K562 (cell line): ENCODE measurements around the gene SDHC. TPM values are rescaled to one million over a fixed set of nuclear protein-coding genes. Genes with fewer than 3 reads are reported as not detected.

Experiments used
- BCL6 ChIP-seq: fragments of 250-450 bp; sonication (Bioruptor Pico); IDR thresholded peaks from 2 replicates; pipeline ENCODE4 v1.4.0; 2020
- FOXK2 ChIP-seq, 2 experiments: fragments of 450-650 bp; IDR thresholded peaks in 1 of 2; conservative IDR thresholded peaks in 1 of 2; 2 replicates each; pipeline ENCODE4 v1.6.1; 2016; ENCODE audit warnings: low read depth in 2 of 2, mild to moderate bottlenecking in 1 of 2
- JUN ChIP-seq, 2 experiments: sonication (generic) in 1 of 2; formaldehyde crosslinking in 1 of 2; IDR thresholded peaks; 2 replicates each; pipeline versions ENCODE4 v1.6.1 to v1.8.0; 2012 to 2022; ENCODE audit warnings: borderline replicate concordance in 2 of 2, mild to moderate bottlenecking in 2 of 2, improper control_type of control experiment in 1 of 2, low read depth in 1 of 2, low read length in 1 of 2, missing genetic modification reagents in 1 of 2
- MCM5 ChIP-seq: fragments of 450-650 bp; IDR thresholded peaks from 2 replicates; pipeline ENCODE4 v1.6.1; 2016; ENCODE audit warnings: low read depth
- PML ChIP-seq: IDR thresholded peaks from 2 replicates; pipeline ENCODE4 v1.6.1; 2012; ENCODE audit warnings: low read length, inconsistent platforms
- POLR2AphosphoS2 ChIP-seq: IDR thresholded peaks from 2 replicates; pipeline ENCODE4 v1.6.1; 2012; ENCODE audit warnings: low read length, improper control_type of control experiment
- PRPF4 ChIP-seq: fragments of 200-400 bp; formaldehyde crosslinking; IDR thresholded peaks from one replicate; pipeline ENCODE4 v1.6.1; 2017; ENCODE audit warnings: low read length, low read depth, mild to moderate bottlenecking; ENCODE audit not compliant: insufficient read depth, poor library complexity, severe bottlenecking
- SIN3A ChIP-seq, 2 experiments: fragments of 150-350 bp in 1 of 2; IDR thresholded peaks; 2 replicates each; pipeline ENCODE4 v1.6.1; 2011 to 2016; ENCODE audit warnings: borderline replicate concordance in 2 of 2, low read depth in 2 of 2, low read length in 2 of 2, mild to moderate bottlenecking in 2 of 2, moderate library complexity in 2 of 2; ENCODE audit not compliant: control insufficient read depth in 1 of 2
- SREBF2 ChIP-seq: sonication (generic); formaldehyde crosslinking; IDR thresholded peaks from 2 replicates; pipeline ENCODE4 v1.4.0; 2020; ENCODE audit warnings: mild to moderate bottlenecking, missing genetic modification reagents
- STAT5B ChIP-seq: fragments of 250-450 bp; sonication (Bioruptor Pico); IDR thresholded peaks from 2 replicates; pipeline ENCODE4 v1.8.0; 2021; ENCODE audit warnings: mild to moderate bottlenecking, inconsistent platforms
- ZKSCAN1 ChIP-seq: fragments of 150-350 bp; IDR thresholded peaks from 2 replicates; pipeline ENCODE4 v1.6.1; 2016; ENCODE audit warnings: low read depth, low read length
- ZNF175 ChIP-seq: fragments of 200-800 bp; sonication (Bioruptor generic); IDR thresholded peaks from 2 replicates; pipeline ENCODE4 v1.6.1; 2016; ENCODE audit warnings: low read depth, mild to moderate bottlenecking, missing genetic modification characterization, missing compliant biosample characterization
- ZNF717 ChIP-seq: fragments of 250-450 bp; sonication (Bioruptor Pico); IDR thresholded peaks from 2 replicates; pipeline ENCODE4 v1.5.0; 2021
- polyA plus RNA-seq, 8 experiments: library from polyadenylated mRNA; depleted of rRNA in 4 of 8; stranded (reverse) in 5 of 8; unstranded in 3 of 8; fragments of >200 nt; fragmentation: Nextera tagmentation in 2 of 8; fragmentation: Illumina TruSeq in 1 of 8; extraction: Ambion mirVana in 2 of 8; extraction: Trizol in 1 of 8; gene quantifications; 2 replicates each; pipeline versions ENCODE4 v1.2.1 to v1.2.3, GENCODE V29; 2011 to 2014; ENCODE audit warnings: inconsistent platforms in 1 of 8, missing spikeins in 1 of 8
- total RNA-seq, 7 experiments: library from RNA; depleted of rRNA in 6 of 7; stranded (reverse); fragments of >200 nt in 6 of 7; fragmentation: Illumina TruSeq in 2 of 7; extraction: Trizol in 2 of 7; gene quantifications; 2 replicates each; pipeline versions ENCODE4 v1.2.1 to v1.2.3, GENCODE V29; 2011 to 2021; ENCODE audit warnings: low replicate concordance in 1 of 7
- TF ChIP-seq, protein P1 (sequence below): IDR thresholded peaks from 3 replicates; pipeline ENCODE4 v1.6.1; 2011; ENCODE audit warnings: borderline replicate concordance, mild to moderate bottlenecking, moderate library complexity; ENCODE audit not compliant: insufficient read length; ENCODE audit errors: extremely low read depth
- TF ChIP-seq, protein P2 (sequence below): fragments of 250-450 bp; sonication (Bioruptor Pico); IDR thresholded peaks from 2 replicates; pipeline ENCODE4 v1.5.0; 2022; ENCODE audit warnings: mild to moderate bottlenecking
- TF ChIP-seq, protein P3 (sequence below), 2 experiments: fragments of 450-650 bp in 1 of 2; IDR thresholded peaks; 2 replicates each; pipeline ENCODE4 v1.6.1; 2011 to 2017; ENCODE audit warnings: low read depth in 2 of 2, antibody characterized with exemption in 1 of 2, borderline replicate concordance in 1 of 2, low read length in 1 of 2, mild to moderate bottlenecking in 1 of 2, mixed read lengths in 1 of 2; ENCODE audit not compliant: control insufficient read depth in 1 of 2
- TF ChIP-seq, protein P4 (sequence below): fragments of 450-650 bp; IDR thresholded peaks from 2 replicates; pipeline ENCODE4 v1.6.1; 2017; ENCODE audit warnings: mild to moderate bottlenecking, moderate library complexity

The SDHC gene
- total and polyA plus RNA-seq, 9 of the 15 experiments (the other 6 are each of a cell fraction or from before 2014, with no cell fraction given), result 7.7 to 309 (median 174) TPM

DNA sequence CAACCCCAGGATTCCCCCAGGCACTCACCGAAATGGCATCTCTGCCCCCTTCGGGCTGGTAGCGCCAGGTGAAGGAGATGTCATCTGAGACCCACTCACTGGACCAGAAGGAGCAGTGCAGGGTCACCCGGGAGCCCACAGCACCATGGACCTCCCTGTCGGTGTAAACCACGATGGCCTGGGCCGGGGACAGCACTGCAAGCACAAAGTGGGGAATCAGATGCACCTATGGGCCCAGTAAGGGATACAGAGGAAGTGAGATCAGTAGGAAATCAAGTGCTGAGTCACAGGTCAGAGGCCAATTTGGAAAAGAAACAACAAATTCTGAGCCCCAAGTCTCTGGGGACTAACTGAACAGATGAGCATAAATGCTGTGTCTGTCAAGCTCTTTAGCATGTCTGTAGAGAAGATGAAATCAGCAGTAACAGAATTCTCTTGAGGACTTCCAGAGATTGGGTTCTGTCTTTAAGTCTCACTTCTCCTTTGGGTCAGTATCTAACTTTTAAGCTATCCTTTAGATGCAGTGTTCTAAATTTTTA is 6.9 kb upstream of the SDHC start (continued):
- TF ChIP-seq, protein P1, sequence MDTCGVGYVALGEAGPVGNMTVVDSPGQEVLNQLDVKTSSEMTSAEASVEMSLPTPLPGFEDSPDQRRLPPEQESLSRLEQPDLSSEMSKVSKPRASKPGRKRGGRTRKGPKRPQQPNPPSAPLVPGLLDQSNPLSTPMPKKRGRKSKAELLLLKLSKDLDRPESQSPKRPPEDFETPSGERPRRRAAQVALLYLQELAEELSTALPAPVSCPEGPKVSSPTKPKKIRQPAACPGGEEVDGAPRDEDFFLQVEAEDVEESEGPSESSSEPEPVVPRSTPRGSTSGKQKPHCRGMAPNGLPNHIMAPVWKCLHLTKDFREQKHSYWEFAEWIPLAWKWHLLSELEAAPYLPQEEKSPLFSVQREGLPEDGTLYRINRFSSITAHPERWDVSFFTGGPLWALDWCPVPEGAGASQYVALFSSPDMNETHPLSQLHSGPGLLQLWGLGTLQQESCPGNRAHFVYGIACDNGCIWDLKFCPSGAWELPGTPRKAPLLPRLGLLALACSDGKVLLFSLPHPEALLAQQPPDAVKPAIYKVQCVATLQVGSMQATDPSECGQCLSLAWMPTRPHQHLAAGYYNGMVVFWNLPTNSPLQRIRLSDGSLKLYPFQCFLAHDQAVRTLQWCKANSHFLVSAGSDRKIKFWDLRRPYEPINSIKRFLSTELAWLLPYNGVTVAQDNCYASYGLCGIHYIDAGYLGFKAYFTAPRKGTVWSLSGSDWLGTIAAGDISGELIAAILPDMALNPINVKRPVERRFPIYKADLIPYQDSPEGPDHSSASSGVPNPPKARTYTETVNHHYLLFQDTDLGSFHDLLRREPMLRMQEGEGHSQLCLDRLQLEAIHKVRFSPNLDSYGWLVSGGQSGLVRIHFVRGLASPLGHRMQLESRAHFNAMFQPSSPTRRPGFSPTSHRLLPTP, result no peak
- TF ChIP-seq JUN (IDR thresholded peaks at IDR 0.05; ENCODE audit: borderline replicate concordance, low read depth, low read length) (peak; percentile 63; the same call in 1 of the 2 replicates), JUN (CRISPR knock-in tag; IDR thresholded peaks at IDR 0.05; ENCODE audit: borderline replicate concordance) (no peak), STAT5B (no peak), SREBF2 (CRISPR knock-in tag) (no peak), ZNF717 (CRISPR knock-in tag) (no peak), FOXK2 (conservative IDR thresholded peaks at IDR 0.05 in 1 of 2, IDR thresholded peaks at IDR 0.05 in 1 of 2; ENCODE audit: low read depth in 2 of 2) (peak in 1 of 2 experiments; percentile 21; a peak in 2 of 4 replicates), MCM5 (no peak), ZNF175 (CRISPR knock-in tag) (peak; percentile 70; the same call in 1 of the 2 replicates), PML (no peak), PRPF4 (no peak), BCL6 (CRISPR knock-in tag) (no peak), SIN3A (IDR thresholded peaks at IDR 0.05; ENCODE audit: borderline replicate concordance in 2 of 2, control insufficient read depth in 1 of 2, low read depth in 2 of 2, low read length in 2 of 2) (no peak), POLR2AphosphoS2 (no peak), ZKSCAN1 (no peak)
- TF ChIP-seq, protein P2, sequence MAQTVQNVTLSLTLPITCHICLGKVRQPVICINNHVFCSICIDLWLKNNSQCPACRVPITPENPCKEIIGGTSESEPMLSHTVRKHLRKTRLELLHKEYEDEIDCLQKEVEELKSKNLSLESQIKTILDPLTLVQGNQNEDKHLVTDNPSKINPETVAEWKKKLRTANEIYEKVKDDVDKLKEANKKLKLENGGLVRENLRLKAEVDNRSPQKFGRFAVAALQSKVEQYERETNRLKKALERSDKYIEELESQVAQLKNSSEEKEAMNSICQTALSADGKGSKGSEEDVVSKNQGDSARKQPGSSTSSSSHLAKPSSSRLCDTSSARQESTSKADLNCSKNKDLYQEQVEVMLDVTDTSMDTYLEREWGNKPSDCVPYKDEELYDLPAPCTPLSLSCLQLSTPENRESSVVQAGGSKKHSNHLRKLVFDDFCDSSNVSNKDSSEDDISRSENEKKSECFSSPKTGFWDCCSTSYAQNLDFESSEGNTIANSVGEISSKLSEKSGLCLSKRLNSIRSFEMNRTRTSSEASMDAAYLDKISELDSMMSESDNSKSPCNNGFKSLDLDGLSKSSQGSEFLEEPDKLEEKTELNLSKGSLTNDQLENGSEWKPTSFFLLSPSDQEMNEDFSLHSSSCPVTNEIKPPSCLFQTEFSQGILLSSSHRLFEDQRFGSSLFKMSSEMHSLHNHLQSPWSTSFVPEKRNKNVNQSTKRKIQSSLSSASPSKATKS (CRISPR knock-in tag), result no peak
- TF ChIP-seq, protein P3, sequence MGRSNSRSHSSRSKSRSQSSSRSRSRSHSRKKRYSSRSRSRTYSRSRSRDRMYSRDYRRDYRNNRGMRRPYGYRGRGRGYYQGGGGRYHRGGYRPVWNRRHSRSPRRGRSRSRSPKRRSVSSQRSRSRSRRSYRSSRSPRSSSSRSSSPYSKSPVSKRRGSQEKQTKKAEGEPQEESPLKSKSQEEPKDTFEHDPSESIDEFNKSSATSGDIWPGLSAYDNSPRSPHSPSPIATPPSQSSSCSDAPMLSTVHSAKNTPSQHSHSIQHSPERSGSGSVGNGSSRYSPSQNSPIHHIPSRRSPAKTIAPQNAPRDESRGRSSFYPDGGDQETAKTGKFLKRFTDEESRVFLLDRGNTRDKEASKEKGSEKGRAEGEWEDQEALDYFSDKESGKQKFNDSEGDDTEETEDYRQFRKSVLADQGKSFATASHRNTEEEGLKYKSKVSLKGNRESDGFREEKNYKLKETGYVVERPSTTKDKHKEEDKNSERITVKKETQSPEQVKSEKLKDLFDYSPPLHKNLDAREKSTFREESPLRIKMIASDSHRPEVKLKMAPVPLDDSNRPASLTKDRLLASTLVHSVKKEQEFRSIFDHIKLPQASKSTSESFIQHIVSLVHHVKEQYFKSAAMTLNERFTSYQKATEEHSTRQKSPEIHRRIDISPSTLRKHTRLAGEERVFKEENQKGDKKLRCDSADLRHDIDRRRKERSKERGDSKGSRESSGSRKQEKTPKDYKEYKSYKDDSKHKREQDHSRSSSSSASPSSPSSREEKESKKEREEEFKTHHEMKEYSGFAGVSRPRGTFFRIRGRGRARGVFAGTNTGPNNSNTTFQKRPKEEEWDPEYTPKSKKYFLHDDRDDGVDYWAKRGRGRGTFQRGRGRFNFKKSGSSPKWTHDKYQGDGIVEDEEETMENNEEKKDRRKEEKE (IDR thresholded peaks at IDR 0.05; ENCODE audit: borderline replicate concordance in 1 of 2, control insufficient read depth in 1 of 2, low read depth in 2 of 2, low read length in 1 of 2), result no peak
- TF ChIP-seq, protein P4, sequence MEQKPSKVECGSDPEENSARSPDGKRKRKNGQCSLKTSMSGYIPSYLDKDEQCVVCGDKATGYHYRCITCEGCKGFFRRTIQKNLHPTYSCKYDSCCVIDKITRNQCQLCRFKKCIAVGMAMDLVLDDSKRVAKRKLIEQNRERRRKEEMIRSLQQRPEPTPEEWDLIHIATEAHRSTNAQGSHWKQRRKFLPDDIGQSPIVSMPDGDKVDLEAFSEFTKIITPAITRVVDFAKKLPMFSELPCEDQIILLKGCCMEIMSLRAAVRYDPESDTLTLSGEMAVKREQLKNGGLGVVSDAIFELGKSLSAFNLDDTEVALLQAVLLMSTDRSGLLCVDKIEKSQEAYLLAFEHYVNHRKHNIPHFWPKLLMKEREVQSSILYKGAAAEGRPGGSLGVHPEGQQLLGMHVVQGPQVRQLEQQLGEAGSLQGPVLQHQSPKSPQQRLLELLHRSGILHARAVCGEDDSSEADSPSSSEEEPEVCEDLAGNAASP, result no peak
